ENCODE data around the gene EIF4G3.

DNA sequence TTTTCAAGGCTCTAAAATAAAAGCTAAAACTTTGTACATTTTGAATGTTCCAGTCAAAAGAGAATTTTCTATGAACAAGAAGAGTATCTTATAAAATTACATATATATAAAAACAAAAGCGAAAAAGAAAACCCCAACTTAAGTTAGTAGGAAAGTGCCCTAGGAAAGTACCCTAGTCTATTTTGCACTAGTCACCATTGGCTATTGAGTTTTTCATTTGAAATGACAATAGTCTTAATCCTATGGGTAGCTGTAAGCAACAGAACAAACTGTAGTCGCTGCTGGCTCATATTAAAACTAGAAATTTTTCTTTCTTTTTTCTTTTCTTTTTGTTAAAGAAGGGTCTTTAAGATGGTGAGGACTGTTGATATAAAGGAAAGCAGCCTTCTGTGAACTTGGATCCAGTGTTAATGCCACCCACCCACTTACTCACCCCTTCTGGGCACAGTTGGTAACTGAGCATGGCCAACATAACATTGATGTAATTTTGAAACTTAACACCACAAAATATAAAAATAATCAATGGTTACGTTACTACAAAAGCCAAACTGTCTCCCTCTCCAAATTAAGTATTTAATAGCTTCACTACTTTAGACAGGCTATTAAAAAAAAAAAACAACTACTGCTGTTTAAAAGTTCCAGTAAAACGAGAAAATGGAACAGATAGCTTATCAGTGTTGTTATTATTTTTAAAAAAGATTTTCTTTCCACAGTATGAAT, 177.0 kb downstream of the EIF4G3 start:
- TF ChIP-seq, protein P1, sequence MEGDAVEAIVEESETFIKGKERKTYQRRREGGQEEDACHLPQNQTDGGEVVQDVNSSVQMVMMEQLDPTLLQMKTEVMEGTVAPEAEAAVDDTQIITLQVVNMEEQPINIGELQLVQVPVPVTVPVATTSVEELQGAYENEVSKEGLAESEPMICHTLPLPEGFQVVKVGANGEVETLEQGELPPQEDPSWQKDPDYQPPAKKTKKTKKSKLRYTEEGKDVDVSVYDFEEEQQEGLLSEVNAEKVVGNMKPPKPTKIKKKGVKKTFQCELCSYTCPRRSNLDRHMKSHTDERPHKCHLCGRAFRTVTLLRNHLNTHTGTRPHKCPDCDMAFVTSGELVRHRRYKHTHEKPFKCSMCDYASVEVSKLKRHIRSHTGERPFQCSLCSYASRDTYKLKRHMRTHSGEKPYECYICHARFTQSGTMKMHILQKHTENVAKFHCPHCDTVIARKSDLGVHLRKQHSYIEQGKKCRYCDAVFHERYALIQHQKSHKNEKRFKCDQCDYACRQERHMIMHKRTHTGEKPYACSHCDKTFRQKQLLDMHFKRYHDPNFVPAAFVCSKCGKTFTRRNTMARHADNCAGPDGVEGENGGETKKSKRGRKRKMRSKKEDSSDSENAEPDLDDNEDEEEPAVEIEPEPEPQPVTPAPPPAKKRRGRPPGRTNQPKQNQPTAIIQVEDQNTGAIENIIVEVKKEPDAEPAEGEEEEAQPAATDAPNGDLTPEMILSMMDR (conservative IDR thresholded peaks at IDR 0.05 in 1 of 2, IDR thresholded peaks at IDR 0.05 in 1 of 2; ENCODE audit: extremely low read depth in 1 of 2, insufficient read depth in 1 of 2, low read depth in 1 of 2, low read length in 2 of 2), result no peak
- no peak for TF ChIP-seq EZH2 (IDR thresholded peaks at IDR 0.05; ENCODE audit: borderline replicate concordance, low read length)
